Fibroblast of peridontal ligament (primary cell): ENCODE results near the gene ARHGEF10L.

Experiments used
- DNase-seq: peaks from one replicate; pipeline ENCODE4 v3.0.0-alpha.2; 2010; ENCODE audit errors: extremely low read depth

The ARHGEF10L gene

DNA sequence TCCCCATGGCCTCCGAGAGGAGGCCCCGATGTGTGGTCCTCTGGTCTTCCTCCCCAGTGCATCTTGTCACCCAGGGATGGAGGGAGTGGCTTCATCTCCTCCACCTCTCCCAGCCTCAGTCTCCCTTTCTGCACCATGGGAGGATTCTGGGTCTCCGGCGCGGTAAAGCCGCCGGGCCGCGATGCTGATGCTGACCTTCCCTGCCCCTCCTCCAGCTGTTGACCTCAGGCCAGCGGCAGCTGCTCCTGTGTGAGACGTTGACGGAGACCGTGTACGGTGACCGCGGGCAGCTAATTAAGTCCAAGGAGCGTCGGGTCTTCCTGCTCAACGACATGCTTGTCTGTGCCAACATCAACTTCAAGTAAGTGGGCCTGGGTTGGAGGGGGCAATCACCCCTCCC is 92.6 kb downstream of the ARHGEF10L start:
- no peak for DNase-seq

DNA sequence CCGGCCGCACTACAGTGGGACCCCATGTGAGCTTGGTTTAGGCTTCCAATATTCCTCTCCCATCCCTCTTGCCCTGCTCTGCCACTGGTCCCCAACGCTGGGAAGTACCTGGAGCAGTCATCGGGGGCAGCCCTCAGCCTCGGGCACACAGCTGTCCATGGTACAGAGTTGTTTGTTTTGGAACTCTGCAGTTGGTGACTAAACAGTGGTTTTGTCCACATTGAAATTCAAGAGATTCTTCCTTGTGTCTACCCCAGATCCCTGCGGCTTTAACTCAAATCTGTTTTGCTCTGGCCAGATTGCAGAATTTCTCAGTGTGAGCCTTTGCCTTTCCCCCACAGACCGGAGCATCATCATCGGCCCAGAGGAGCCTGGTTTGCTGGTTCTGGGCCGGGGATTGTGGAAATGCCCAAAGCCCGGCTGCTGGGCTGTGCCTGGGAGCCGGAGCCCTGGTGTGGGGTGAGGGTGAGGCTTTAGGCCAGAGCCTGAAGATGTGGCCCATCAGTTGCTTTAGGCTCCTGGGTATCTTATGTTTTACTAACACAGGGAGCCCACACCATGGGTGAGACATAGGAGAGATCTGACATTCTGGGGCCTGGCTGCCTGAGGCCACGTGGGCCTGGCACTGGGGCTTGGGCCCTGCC is 93.2 kb downstream of the ARHGEF10L start:
- DNase-seq: peak; percentile 78

DNA sequence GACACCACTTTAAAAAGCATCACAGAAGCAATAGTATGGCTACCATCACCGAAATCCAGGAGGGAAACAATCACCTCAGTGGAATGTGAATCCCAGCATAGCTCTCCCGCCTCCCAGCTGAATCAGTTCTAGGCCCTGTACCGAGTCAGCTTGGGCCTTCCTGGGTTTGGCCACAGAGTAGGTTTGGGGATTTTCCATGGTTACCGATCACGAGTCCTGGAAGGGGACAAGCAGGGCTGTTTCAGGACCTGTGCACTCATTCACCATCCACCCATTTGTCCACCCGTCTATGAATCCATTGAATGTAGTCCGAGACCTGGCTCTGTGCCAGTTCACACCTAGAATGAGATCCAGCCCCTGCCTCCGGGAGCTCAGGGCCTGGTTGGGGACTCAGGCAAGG is 94.2 kb downstream of the ARHGEF10L start:
- peak; percentile 51 for DNase-seq

DNA sequence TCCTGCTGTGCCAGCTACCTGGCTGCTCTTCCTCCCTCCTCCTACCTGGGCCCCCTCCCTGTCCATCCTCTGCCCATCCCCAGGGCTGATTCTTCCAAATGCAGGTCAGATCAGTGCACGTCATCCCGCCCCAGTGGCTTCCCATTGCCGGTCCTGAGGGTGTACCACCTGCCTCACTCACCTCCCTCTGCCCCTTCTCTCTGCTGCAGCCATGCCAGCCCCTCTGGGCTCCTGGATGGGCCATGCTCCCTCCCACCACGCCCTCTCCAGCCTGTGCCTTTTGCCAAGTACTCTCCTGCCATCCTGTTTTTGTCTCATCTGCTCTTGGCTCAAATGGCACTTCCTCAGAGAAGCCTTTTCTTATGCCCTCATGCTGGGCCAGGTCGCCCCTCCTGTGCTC is 95.8 kb downstream of the ARHGEF10L start:
- DNase-seq: no peak

DNA sequence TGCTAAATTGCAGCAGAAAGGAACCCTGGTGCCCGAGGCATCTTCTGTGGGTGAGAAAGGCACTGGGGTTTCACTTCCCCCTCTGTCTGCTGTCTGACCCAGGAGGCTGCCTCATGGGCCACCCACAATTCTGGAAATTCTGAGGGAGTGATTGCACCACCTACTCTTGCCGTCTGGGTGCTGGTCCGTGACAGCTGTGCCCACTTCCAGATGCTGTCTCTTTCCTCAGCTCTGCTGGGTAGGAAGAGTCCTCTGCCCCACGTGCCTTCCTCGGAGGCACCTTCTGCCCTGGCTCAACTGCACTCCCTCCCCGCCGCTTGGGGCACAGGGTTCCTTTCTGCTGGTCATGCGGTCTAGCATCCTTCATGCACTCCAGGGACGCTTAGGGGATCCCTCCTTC is 96.3 kb downstream of the ARHGEF10L start:
- no peak for DNase-seq

DNA sequence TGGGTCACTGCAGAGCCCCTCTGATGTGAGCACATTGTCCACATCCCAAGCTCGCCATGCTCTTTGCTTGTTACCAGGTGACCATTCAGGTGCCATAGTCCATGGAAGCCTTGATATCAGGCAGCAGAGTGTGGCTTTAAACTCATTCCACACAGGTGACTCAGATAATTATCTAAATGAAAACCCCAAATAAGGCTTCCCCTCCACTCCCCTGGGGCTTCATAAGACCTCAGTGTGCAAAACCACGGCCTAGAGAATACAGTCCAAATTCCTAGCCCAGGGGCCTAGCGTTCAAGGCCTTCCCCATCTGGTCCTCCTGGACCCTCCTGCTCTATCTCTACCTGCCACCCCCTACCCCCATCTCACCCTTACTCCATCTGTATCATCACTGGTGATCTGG is 97.1 kb downstream of the ARHGEF10L start:
- DNase-seq: peak; percentile 59

DNA sequence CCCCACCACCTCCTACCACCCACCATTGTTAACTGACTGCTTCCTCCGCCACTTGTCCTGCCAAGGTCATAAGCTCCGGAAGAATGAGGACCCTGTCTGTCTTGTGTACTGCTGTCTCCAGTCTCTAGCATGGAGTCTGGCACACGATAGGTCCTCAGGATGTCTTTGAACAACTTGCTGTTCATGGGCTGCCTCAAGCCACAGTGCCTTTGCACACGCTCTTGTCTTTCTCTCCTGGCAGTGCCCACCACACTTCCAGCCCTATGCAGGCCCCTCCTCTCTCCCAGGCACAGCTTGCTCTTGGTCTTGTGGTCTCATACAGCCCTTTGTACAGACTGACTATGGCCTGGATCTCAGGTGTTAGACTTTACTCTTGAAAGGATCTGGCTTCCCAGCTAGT is 97.6 kb downstream of the ARHGEF10L start:
- DNase-seq: no peak

DNA sequence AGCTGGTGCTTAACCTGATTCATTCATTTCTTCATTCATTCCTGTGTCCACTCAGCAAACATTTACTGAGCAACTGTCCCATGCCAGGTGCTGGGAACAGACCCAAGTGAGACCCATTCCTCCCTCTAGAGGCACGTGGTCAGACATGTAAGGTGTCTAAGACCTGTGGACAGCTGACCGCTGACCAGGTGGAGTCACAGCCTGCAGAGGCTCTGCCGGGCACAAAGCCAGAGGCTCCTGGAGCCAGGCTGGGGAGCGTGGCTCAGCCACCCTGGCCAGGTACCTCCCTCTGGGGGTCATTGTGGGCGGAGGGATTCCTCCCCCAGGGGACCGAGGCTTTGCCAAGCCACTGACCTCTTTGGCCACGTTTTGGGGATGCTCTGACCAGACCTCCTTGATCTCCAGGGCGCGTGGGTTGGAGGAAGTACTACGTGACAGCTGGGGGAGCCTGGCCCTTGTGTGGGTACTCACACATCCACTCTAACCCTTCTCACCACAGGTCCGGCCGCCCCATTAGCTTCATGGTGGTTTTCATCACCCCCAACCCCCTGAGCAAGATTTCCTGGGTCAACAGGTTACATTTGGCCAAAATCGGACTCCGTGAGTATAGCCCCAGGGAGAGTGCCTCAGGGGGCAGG is 100.3 kb downstream of the ARHGEF10L start:
- no peak for DNase-seq

DNA sequence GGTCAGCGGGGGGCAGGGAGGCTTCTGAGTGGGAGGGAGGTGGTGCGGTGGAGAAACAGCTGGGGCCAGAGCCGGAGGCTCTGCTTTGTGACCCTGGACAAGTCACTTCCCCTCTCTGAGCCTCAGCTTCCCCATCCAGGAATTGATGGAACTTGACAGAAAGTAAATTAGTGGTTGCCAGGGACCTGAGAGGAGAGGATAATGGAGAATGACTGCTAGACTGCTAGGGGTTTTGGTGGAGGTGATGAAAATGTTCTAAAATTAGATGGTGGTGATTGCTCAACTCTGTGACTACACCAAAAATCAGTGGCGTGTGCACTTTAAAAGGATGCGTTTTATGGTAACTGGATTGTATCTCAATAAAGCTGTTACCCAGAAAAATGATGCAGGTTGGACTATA is 100.9 kb downstream of the ARHGEF10L start:
- DNase-seq: no peak

DNA sequence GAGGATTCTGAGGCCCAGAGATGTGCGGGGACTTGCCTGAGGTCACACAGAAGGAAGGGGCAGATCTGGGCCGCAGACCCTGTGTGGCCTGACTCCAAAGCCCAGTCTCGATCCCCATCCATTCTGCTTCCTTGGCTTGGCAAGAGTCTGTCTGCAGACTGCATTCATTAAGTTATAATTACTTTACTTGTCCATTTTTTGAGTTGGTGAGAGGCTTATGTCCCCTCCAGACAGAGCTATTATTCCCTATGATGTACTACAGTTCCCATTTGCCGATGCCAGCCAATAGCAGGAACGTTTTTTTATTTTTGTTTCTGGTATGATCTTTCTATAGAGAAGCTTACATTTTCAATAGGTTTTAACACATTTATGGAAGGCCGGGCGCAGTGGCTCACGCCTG is 101.5 kb downstream of the ARHGEF10L start:
- DNase-seq: no peak

DNA sequence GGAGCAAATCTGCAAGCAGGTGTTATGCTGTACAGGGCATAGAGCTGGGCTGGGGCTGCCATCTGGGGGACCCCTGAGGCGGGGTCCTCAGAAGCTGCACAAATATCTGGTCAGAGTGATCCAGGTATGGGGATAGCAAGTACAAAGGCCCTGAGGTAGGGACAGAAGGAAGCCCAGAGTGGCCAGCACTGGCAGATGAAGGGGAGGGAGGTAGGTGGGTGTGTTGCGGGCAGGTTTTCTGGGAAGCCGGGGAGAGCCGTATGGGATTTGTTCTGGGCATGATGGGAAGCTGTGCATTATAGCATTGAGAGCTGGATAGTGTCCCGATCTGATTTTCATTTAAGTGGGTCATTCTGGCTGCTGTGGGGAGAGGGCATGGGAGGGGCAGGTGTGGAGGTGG is 102.7 kb downstream of the ARHGEF10L start:
- no peak for DNase-seq

DNA sequence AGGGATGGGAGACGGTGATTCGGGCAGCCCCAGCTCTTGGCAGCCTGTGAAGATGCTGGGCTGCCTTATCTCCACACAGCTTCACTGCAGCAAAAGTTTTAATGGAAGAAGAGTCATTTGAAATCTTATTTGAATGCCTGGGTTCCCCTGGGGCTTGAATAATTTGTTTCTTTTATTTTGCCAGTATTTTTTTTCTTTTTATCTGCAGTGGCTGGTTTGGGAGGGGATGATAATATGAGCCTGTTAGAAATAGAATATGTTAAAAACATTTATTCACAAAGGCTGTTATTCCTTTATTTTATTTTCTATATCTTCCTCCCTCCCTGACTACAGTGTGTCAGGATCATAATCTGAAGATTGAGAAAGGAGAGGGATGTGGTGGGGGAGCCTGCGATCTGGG is 103.4 kb downstream of the ARHGEF10L start:
- DNase-seq: no peak

DNA sequence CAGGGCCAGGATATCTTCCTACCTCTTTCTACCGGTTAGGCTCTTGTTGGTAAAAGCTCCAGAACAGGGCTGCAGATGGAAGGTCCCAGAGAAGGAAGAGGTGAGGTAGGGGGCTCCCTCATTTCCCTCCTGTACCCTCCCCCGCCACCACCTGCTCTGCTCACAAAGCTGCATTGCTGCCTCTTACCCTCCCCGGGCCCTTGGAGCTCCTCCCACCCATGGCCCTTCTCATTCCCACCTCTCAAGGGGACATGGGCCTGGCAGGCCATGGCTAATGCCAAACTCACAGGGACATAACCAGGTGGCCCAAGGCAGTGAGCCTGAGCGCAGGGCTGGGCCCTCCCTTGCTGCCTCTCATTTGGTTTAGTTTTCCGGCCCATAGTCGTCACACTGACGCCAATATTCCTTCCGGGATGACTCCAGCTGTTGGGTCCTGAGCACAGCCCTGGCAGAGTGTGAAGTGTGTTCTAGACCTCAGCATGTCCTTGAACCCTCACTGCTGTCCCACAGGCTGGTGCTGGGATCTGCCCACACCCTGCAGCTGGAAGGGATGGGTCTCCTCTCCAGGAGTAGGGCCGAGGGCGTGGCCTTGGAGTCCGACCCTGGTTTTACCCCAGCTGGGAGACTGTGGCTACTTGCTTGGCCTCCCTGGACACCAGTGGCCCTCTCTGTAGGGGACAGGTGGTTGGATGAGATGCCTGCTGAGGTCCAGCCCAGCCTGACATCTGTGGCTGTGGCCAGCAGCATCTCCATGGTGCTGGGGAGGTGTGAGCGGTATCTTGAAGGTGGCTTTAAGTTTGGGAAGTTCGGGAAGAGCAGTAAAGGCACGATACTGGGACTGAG is 104.6 kb downstream of the ARHGEF10L start:
- no peak for DNase-seq

DNA sequence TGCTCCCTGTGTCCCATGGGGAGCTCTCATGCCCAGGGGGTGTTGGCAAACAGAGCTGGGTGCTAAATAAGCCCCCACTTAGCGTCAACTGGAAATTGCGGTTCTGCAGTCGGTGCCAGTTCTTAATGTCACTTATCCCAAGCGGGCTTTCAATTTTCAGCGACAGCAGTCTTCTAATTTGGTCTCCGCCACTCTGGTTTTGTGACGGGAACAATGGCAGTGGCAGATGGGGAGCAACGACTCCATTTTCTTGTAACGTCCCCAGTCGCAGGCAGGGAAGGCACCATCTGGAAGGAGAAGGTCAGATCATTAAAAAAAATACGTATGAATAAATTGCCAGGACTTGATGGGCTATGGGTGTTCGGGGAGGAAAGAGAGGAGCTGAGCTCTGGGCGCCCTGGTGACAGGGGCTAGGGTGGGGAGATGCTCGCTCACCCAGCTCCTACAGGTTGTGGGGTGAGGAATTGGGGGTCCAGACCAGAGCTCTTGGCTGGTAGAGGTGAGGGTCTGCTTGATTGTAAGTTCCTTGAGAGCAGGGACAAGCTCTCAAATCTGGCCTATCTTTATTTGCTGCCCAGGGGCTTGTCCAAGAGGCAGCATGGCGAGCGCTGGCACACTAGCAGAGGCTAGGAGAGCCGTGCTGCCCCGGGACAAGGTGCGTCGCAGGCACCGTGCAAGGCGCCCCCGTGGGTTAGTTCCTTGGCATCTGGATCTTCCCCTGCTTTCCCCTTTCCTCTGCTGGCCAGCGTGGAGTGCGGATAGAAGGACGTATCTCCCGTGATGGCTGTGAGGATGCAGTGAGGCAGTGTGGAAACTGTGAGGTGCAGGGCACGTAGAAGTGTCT is 105.8 kb downstream of the ARHGEF10L start:
- no peak for DNase-seq

DNA sequence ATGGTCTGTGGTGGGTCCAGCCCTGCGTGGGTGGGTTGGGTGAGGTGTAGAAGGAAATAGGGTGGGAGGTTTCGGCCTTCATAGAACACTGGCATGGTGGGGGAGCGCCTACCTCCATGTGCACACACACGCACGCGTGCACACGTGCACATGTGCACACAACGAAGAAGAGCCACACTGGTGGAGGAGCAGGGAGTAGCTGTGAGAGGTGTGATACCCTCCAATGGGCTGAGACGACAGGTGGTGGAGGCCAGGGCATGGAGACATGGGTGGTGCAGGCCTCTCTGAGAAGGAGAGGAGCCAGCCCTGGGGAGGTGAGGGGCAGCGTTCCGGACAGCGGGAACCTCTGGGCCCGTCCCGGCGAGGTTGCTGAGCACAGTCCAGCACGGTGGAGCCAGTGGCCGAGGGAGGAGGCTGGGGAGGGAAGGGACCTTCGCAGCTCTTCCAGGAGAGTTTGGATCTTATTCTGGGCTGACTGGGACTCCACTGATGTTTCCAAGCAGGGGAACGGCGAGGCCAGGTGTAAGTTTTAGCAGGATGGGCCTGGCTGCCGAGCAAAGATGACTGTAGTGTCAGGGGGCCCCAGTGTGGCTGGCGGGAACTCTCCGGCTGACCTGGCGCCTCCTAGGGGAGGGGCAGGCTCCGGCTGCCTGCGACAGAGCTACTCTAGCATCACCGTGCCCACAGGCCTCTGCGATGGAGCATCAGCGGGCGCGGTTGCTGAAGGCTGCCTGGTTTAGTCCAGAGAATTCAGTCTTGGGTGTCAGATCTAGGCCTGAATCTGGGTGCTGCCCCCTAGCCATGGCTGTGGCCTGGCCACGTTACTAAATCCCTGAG is 107.2 kb downstream of the ARHGEF10L start:
- DNase-seq: no peak

DNA sequence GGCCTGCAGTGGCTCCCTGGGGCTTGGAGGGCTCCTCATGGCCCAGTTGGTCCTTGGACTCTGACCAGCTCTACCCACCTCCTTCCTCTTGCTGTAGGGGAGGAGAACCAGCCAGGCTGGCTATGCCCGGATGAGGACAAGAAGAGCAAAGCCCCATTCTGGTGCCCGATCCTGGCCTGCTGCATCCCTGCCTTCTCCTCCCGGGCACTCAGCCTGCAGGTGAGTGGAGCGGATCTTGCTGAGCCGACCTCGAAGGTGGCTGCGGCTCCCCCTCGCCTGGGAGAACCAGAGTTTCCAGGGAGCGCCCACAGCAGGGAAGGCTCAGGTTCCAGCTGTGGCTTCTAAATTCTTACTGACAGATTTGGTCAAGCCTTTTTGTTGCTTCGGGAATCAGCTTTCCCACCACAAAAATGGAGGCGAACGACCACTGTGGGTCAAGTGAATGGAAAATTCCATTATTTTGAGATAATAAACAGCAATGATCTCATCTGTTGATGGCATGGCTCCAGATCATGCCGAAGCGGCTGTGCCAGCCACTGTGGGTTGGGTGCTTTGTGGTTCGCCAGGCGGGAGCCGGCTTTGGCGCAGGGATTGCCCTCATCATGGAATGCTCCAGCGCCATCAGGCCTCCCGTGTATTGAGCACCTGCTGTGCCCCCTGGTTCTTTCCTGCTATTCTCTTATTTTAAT is 109.1 kb downstream of the ARHGEF10L start:
- DNase-seq: peak; percentile 9

DNA sequence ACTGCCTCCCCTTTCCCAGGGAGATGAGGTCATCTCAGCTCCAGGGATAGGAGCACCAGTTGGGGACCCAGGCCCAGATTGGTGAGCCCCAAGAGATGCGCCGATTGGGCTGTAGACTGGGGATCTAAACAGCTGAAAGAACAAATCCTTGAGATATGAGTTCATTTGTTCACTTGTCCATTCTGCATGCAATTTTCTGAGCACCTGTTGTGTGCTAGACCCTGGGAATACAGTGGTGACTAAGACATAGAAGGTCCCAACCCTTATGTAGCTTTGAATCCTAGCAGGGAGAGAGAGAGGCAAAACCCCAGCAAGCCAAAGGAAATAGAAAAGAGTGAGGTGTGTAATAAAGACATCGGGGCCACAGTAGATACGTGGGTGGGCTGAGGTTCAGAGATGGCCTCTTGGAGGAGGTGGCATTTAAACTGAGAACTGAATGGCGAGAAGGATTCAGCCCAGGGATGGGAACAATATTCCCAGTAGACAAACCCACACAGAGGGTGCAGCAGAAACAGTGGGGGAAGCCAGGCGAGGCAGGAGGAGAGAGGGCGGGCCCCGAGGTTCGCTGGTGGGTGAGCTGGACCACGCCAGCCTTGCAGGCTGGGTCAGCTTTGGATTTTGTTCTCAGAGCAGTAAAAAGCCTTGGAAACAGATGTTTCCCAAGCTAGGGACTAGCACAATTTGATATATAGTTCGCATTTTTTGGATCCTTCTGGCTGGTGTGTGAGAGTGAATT is 110.0 kb downstream of the ARHGEF10L start:
- no peak for DNase-seq

DNA sequence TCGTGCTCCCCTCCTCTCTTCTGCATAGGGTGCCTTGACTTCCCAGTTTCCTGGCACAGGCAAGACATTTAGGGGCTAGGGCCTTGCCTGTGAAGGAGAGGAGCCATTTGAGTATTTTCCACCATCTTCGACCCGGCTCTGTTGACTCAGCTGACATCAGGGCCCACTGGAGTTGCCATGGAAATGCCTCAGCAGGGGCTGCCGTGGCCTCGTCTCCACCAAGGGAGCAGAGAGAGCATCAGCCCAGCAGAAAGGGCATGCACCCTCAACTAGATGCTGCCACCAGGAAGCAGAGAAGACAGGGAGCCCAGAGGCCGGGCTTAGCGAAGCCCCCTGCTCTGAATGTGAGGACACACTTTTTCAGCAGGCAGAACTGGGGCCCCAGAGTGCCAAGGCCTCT is 113.8 kb downstream of the ARHGEF10L start:
- DNase-seq: no peak

DNA sequence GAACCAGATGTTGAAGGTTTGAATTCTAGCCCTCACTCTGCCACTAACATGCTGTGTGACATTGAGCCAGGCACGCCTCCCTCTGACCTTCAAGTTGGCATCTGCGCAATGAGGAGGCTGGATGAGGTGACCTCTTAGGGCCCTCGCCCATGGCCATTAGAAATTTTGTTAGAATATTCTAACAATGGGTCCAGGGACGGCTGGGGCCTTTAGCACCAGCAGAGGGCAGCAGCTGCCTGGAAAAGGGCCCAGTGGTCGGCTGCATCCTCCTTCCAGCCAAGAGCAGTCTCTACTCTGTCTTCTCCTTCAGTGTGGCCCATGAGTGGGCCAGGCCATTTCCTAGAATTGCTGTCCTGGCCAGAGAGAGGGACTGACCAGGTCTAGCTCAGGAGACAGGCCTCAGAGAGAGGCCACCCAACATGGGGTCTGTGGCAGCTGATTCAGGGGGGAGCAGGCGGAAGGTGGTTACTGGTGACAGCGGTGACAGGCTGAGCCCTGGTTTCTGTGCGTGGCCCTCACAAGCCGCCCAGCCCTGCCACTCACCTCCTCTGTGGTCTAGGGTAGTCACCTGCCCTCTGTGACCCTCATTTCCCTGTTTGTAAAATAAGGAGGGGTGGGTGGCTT is 114.3 kb downstream of the ARHGEF10L start:
- peak; percentile 42 for DNase-seq
